HCT116 (cell line): ENCODE measurements around the gene PIK3CA.

ENCODE experiments used
- EZH2 ChIP-seq: fragments of 200-600 bp; sonication (generic); IDR thresholded peaks from 2 replicates; pipeline ENCODE4 v1.6.1; 2017; ENCODE audit warnings: antibody characterized with exemption, mixed run types
- EZH2phosphoT487 ChIP-seq: fragments of 200-600 bp; IDR thresholded peaks from 2 replicates; pipeline ENCODE4 v1.6.1; 2018; ENCODE audit warnings: antibody characterized with exemption, borderline replicate concordance
- RAD21 ChIP-seq: IDR thresholded peaks from 2 replicates; pipeline ENCODE4 v1.6.1; 2012; ENCODE audit warnings: low read depth, mild to moderate bottlenecking
- SRF ChIP-seq: IDR thresholded peaks from 2 replicates; pipeline ENCODE4 v1.6.1; 2012; ENCODE audit warnings: low read depth
- TF ChIP-seq, protein P1 (sequence below), 3 experiments: fragments of 200-600 bp in 1 of 3; sonication (generic) in 1 of 3; IDR thresholded peaks in 2 of 3; conservative IDR thresholded peaks in 1 of 3; 2 replicates each; pipeline ENCODE4 v1.5.1; 2012 to 2017; ENCODE audit warnings: low read depth in 2 of 3, low read length in 2 of 3, antibody characterized with exemption in 1 of 3, borderline replicate concordance in 1 of 3, control low read depth in 1 of 3, mild to moderate bottlenecking in 1 of 3, mixed read lengths in 1 of 3, mixed run types in 1 of 3, moderate library complexity in 1 of 3; ENCODE audit not compliant: insufficient read depth in 1 of 3

DNA sequence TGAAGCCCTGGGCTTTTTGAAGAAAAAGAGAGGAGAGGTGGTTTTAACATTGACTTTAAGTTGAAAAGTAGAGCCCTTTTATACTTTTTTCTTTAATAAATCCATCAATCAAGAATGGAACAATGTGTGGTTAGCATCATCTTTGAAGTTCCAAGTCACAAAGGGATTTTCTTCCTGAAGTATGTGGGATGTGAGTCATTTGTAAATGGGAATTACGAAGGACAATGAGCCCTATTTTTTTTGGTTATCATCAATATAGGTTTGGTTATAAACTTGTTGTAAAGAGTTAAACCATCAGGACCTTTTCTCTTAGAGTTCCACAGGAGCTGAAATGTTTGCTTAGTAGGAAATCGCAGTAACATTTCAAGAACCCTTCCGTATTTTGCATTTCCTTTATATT lies 38.3 kb downstream of the PIK3CA start:
- TF ChIP-seq EZH2phosphoT487 (no peak), RAD21 (no peak), EZH2 (no peak), SRF (no peak)
- TF ChIP-seq, protein P1, sequence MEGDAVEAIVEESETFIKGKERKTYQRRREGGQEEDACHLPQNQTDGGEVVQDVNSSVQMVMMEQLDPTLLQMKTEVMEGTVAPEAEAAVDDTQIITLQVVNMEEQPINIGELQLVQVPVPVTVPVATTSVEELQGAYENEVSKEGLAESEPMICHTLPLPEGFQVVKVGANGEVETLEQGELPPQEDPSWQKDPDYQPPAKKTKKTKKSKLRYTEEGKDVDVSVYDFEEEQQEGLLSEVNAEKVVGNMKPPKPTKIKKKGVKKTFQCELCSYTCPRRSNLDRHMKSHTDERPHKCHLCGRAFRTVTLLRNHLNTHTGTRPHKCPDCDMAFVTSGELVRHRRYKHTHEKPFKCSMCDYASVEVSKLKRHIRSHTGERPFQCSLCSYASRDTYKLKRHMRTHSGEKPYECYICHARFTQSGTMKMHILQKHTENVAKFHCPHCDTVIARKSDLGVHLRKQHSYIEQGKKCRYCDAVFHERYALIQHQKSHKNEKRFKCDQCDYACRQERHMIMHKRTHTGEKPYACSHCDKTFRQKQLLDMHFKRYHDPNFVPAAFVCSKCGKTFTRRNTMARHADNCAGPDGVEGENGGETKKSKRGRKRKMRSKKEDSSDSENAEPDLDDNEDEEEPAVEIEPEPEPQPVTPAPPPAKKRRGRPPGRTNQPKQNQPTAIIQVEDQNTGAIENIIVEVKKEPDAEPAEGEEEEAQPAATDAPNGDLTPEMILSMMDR (IDR thresholded peaks at IDR 0.05 in 2 of 3, conservative IDR thresholded peaks at IDR 0.05 in 1 of 3; ENCODE audit: borderline replicate concordance in 1 of 3, insufficient read depth in 1 of 3, low read depth in 2 of 3, low read length in 2 of 3): no peak
